COR-L47 (cell line): Measurements from ENCODE around the gene KCNT1.

ENCODE experiments used
- DNase-seq: peaks from one replicate; lab custom pipeline; 2025; lab: John Stamatoyannopoulos, UW

Gene KCNT1

GRCh38 chr9:135747311-135747710, 45.3 kb downstream of the KCNT1 start:
- no peak for DNase-seq

GRCh38 chr9:135748676-135749075, 46.7 kb downstream of the KCNT1 start:
- no peak for DNase-seq

- no peak for DNase-seq
Measured at GRCh38 chr9:135749171-135750045, 47.4 kb downstream of the KCNT1 start.

GRCh38 chr9:135750786-135751185, 48.8 kb downstream of the KCNT1 start:
- DNase-seq, result no peak

GRCh38 chr9:135751501-135751900, 49.5 kb downstream of the KCNT1 start:
- DNase-seq, result no peak

- no peak for DNase-seq
Measured at GRCh38 chr9:135752281-135753204, 50.6 kb downstream of the KCNT1 start.

- no peak for DNase-seq
Measured at GRCh38 chr9:135753391-135754105, 51.6 kb downstream of the KCNT1 start.

GRCh38 chr9:135756576-135756975, 54.6 kb downstream of the KCNT1 start:
- no peak for DNase-seq

GRCh38 chr9:135757356-135757755, 55.4 kb downstream of the KCNT1 start:
- no peak for DNase-seq

- DNase-seq, result no peak
Measured at GRCh38 chr9:135758056-135758455, 56.1 kb downstream of the KCNT1 start.

- no peak for DNase-seq
Measured at GRCh38 chr9:135758870-135759269, 56.9 kb downstream of the KCNT1 start.

- DNase-seq, result no peak
Measured at GRCh38 chr9:135759676-135760300, 57.8 kb downstream of the KCNT1 start.

GRCh38 chr9:135760465-135760864, 58.5 kb downstream of the KCNT1 start:
- DNase-seq, result no peak

- no peak for DNase-seq
Measured at GRCh38 chr9:135761150-135761844, 59.3 kb downstream of the KCNT1 start.

GRCh38 chr9:135761845-135762168, 59.8 kb downstream of the KCNT1 start:
- DNase-seq, result no peak

- DNase-seq, result no peak
Measured at GRCh38 chr9:135762921-135763320, 60.9 kb downstream of the KCNT1 start.

- no peak for DNase-seq
Measured at GRCh38 chr9:135763716-135764446, 61.9 kb downstream of the KCNT1 start.

GRCh38 chr9:135764731-135765130, 62.7 kb downstream of the KCNT1 start:
- no peak for DNase-seq

- DNase-seq, result no peak
Measured at GRCh38 chr9:135765416-135765815, 63.4 kb downstream of the KCNT1 start.

GRCh38 chr9:135766251-135766650, 64.3 kb downstream of the KCNT1 start:
- no peak for DNase-seq

GRCh38 chr9:135766707-135767106, 64.7 kb downstream of the KCNT1 start:
- no peak for DNase-seq
